ENCODE measurements around the gene CD1D. TPM values are rescaled to one million over a fixed set of nuclear protein-coding genes. Genes with fewer than 3 reads are reported as not detected.

CD1D gene
- total RNA-seq, 1 donor from 2014 or later: 3.9 TPM

Other genes starting within 250 kb of the CD1D start
- 20.2 and 24.2 TPM in 2 replicates for gene KIRREL1, start 187.2 kb upstream of the CD1D start, total RNA-seq
- not detected in 2 replicates for gene CD1A, start 73.5 kb downstream of the CD1D start, total RNA-seq
- gene CD1C, start 109.0 kb downstream of the CD1D start, total RNA-seq: not detected in 2 replicates
- not detected in 2 replicates for gene CD1B, start 150.6 kb downstream of the CD1D start, total RNA-seq
- not detected in 2 replicates for gene CD1E, start 173.0 kb downstream of the CD1D start, total RNA-seq
- not detected in 2 replicates for gene OR10T2, start 218.6 kb downstream of the CD1D start, total RNA-seq
- gene OR10K2, start 245.3 kb downstream of the CD1D start, total RNA-seq: not detected in 2 replicates